Glutamatergic neuron (in vitro differentiated cells): Measurements from ENCODE around the gene CSRNP2. TPM values are rescaled to one million over a fixed set of nuclear protein-coding genes. Genes with fewer than 3 reads are reported as not detected.

Source experiments
- DNase-seq: peaks from one replicate; pipeline ENCODE4 v3.0.0; 2022
- H3K27ac Mint-ChIP-seq: one replicate; pipeline ENCODE4 v1.8.0; 2020; ENCODE audit warnings: mild to moderate bottlenecking, mixed read lengths, inconsistent platforms; ENCODE audit not compliant: unreplicated experiment
- H3K27me3 Mint-ChIP-seq: one replicate; pipeline ENCODE4 v1.8.0; 2020; ENCODE audit warnings: mild to moderate bottlenecking, moderate library complexity, mixed read lengths, inconsistent platforms; ENCODE audit not compliant: unreplicated experiment
- H3K36me3 Mint-ChIP-seq: one replicate; pipeline ENCODE4 v1.8.0; 2020; ENCODE audit warnings: mild to moderate bottlenecking, mixed read lengths, inconsistent platforms; ENCODE audit not compliant: unreplicated experiment
- H3K4me1 Mint-ChIP-seq: one replicate; pipeline ENCODE4 v1.8.0; 2020; ENCODE audit warnings: mild to moderate bottlenecking, low read depth, mixed read lengths, inconsistent platforms; ENCODE audit not compliant: unreplicated experiment
- H3K4me3 Mint-ChIP-seq: one replicate; pipeline ENCODE4 v1.8.0; 2020; ENCODE audit warnings: mild to moderate bottlenecking, mixed read lengths, inconsistent platforms; ENCODE audit not compliant: unreplicated experiment
- H3K9me3 Mint-ChIP-seq: one replicate; pipeline ENCODE4 v1.8.0; 2020; ENCODE audit warnings: mild to moderate bottlenecking, moderate library complexity, mixed read lengths, inconsistent platforms; ENCODE audit not compliant: unreplicated experiment
- CTCF ChIP-seq: fragments of 200-600 bp; sonication (generic); IDR thresholded peaks from one replicate; pipeline ENCODE4 v1.5.0; 2021; ENCODE audit not compliant: partially characterized antibody, unreplicated experiment
- total RNA-seq: library from RNA; stranded (reverse); fragmentation: NEBNext Ultra II Directional; extraction: Animal tissue kit (Norgen Biotek cat#: 25700); gene quantifications from one replicate; pipeline ENCODE4 v1.2.1, GENCODE V29; 2021; ENCODE audit not compliant: unreplicated experiment

The CSRNP2 gene
- total RNA-seq, 1 donor from 2014 or later = 90.6 TPM

- Mint-ChIP-seq H3K27ac (no peak overlapping the region), H3K36me3 (no peaks in the 10 kb centered on the region), H3K27me3 (no peaks in the 10 kb centered on the region), H3K4me1 (no peaks in the 10 kb centered on the region), H3K4me3 (no peak overlapping the region), H3K9me3 (peaks cover 1% of the 10 kb centered on the region)
- DNase-seq = no peak
- TF ChIP-seq CTCF = no peak
Measured at GRCh38 chr12:51062631-51063397, 20.6 kb downstream of the CSRNP2 start.

GRCh38 chr12:51059086-51059485 is 24.3 kb downstream of the CSRNP2 start:
- Mint-ChIP-seq H3K4me1 (no peaks in the 10 kb centered on the region), H3K4me3 (no peak overlapping the region), H3K9me3 (peaks cover 1% of the 10 kb centered on the region), H3K27ac (peak overlapping the region; percentile 22), H3K36me3 (no peaks in the 10 kb centered on the region), H3K27me3 (no peaks in the 10 kb centered on the region)
- DNase-seq = no peak
- no peak for TF ChIP-seq CTCF

GRCh38 chr12:51056242-51056641 is 27.2 kb downstream of the CSRNP2 start:
- H3K36me3 Mint-ChIP-seq = no peaks in the 10 kb centered on the region
- H3K27me3 Mint-ChIP-seq = no peaks in the 10 kb centered on the region
- DNase-seq = no peak
- H3K4me1 Mint-ChIP-seq = no peaks in the 10 kb centered on the region
- no peak for TF ChIP-seq CTCF
- peaks cover 1% of the 10 kb centered on the region for H3K9me3 Mint-ChIP-seq
- H3K4me3 Mint-ChIP-seq = no peak overlapping the region
- no peak overlapping the region for H3K27ac Mint-ChIP-seq

- Mint-ChIP-seq H3K36me3 (no peaks in the 10 kb centered on the region), H3K27ac (no peak overlapping the region), H3K27me3 (no peaks in the 10 kb centered on the region), H3K4me3 (no peak overlapping the region), H3K9me3 (peaks cover 1% of the 10 kb centered on the region), H3K4me1 (no peaks in the 10 kb centered on the region)
- no peak for DNase-seq
- TF ChIP-seq CTCF = no peak
Measured at GRCh38 chr12:51055060-51055459, 28.3 kb downstream of the CSRNP2 start.

- Mint-ChIP-seq H3K36me3 (no peaks in the 10 kb centered on the region), H3K4me1 (peaks cover 5% of the 10 kb centered on the region), H3K27me3 (peaks cover 3% of the 10 kb centered on the region), H3K4me3 (no peak overlapping the region), H3K27ac (no peak overlapping the region), H3K9me3 (peaks cover 4% of the 10 kb centered on the region)
- TF ChIP-seq CTCF = no peak
- DNase-seq = no peak
Measured at GRCh38 chr12:51051787-51052186, 31.6 kb downstream of the CSRNP2 start.
